HG02763 (cell line): ENCODE measurements around the gene MAML1.
A peak's percentile ranks its signal among the peaks of the same experiment; 100 is the strongest.

Experiments
- ATAC-seq: cut with Tn5 transposase; IDR thresholded peaks from one replicate; pipeline ENCODE4 v1.9.1; 2021; ENCODE audit warnings: mild to moderate bottlenecking, moderate library complexity; ENCODE audit not compliant: unreplicated experiment

Gene MAML1

DNA sequence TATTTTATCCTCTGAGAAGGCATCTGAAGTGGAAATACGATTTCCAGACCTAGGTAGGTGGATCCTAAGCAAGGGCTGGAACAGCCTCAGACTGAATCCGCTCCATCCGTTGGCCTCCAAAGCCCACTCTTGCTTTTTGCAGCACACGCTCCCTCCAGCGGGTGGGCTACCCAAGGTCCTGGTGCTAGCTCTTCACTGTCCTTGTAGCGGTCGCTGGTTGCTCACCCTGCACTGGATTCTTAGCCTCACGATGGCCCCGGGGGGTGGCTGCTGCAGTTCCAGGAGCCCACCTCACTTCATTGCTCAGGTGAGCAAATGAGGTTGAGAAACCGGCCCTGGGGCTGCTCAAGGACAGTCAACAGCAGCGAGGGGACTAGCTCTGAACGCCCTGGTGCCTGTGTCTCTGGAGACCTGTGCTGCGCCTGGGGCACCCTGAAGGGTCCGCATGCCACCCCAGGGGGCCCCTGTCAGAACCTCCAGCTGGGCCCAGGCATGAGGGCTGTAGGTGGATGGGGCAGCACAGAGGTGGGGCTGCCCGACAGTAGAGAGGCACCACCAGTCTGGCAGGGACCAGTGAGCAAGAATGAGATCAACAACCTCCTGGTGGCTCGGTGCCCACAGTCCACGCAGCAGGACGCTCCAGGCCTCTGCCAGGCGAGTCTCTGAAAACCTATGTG lies 69.7 kb downstream of the MAML1 start:
- ATAC-seq = no peak

DNA sequence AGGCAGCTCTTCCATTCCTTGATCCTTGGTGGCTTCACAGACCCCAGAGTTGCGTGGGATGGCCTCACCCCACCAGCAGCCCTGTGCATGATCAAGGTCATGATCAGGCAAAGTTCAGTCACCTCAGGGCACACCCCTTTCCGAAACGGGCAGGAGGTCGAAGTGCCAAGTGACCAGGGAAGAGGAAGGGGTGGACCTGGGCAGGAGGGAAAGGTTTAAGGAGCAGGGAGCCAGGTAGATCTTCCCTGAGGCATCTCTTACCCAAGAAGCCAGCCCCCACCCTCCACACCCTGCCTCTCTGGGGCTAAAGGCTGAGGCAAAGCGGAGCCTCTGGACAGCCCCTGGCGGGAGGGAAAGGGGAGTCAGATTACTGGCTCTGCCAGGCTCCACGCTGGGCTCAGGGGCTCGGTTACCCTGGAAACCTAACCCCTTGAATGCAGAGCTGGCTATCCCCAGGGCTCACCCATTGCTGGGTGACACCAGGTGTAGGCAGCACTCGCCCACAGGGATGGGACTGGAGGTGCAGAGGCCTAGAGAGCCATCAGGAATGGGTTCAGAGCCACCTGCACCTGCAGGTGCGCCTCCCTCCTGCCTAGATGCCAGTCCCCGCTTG lies 70.4 kb downstream of the MAML1 start:
- no peak for ATAC-seq

GRCh38 chr5:179803651-179804554 lies 71.3 kb downstream of the MAML1 start:
- ATAC-seq = no peak

GRCh38 chr5:179804555-179804947 lies 71.9 kb downstream of the MAML1 start:
- ATAC-seq = no peak

- no peak for ATAC-seq
Measured at GRCh38 chr5:179805070-179805528, 72.5 kb downstream of the MAML1 start.

GRCh38 chr5:179805529-179806249 lies 73.1 kb downstream of the MAML1 start:
- peak; percentile 15 for ATAC-seq

GRCh38 chr5:179806250-179807048 lies 73.8 kb downstream of the MAML1 start, which contains the start of gene MGAT4B:
Gene MGAT4B (minus strand): TSS chr5:179806866. CDS start chr5:179806583, 283 bp downstream.
- ATAC-seq = peak; percentile 70

DNA sequence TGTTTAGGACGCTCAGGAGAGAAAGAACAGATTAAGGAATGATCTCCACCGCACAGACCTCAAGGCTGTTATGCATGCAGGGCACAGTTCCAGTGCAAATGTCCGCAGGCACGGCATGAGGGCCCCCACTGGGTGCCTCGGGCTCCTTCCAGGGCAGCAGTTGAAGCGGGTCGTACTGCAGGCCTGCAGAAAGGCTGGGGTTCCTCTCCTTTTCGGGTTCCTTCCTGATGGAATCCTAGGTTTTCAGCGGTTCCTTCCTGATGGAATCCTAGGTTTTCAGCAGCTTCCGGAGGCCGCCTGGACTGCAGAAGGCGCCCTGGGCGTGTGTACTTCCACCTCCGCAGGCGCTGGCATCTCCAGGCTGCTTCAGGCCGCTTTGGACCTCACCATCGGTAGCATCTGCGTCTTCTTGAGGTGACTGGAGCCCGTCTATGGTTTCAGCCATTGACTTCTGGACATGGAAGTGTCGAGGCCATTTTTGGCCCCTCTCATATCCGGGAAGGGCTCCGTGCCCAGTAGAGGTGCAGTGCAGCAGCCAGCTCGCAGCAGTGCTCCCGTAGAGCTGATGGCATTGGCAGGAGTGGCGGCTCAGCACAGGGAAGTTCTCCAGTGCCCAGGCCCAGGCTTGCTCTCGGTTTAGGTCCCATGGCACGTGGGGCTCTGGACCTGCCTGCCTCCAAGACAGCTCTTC lies 79.7 kb downstream of the MAML1 start:
- no peak for ATAC-seq

GRCh38 chr5:179812997-179813607 lies 80.5 kb downstream of the MAML1 start:
- ATAC-seq = no peak

GRCh38 chr5:179814090-179814489 lies 81.5 kb downstream of the MAML1 start:
- ATAC-seq = no peak

- no peak for ATAC-seq
Measured at GRCh38 chr5:179815491-179816249, 83.0 kb downstream of the MAML1 start.

DNA sequence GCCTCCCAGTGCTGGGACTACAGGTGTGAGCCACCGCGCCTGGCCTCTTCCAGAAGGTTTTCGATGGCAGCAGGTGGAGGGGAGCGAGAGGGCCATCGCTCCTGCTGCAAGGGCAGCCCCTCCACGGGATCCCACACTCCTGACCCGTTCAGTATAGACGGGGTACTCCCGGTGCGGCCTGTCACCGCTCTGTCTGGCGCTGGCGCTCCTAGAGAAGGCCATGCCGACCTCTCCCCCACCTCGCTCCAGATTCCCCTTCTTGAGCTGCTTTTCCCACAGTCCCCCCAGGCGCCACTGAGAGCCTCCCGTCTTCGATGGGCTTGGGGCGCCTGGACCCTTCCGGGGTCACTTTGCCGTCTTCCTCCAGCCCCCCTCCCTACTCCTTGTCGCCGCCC lies 83.8 kb downstream of the MAML1 start:
- no peak for ATAC-seq

DNA sequence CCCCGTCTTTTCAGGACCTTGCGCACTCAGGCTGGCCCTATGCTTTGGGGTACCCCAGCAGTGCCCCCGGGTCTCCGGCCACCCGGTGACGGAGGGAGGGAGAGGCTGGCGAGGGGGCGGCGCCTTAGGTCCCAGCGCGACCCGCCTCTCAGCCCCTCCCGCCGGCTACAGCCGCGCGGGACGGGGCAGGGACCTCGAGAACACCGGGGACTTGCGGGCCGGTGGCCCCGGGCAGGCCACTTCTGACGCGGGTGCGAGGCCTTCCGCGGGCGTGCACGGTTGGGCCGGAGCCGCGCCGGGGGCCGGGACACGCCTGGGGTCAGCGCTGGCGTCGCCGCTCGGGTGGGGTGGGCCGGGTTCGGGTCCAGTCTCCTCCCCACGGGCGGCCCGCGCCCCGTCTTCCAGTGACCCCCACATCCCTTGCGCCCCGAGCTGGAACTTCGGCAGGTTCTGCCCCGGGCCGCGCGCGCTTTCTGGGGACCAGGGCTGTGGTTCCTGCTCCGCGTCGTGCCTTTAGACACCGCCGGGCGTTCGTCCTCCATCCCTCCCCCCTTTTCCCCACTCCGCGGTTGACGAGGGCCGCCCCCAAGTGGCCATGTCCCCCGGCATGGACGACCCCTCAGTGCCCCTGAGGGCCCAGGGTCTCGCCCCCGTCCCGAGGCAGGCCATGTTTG lies 84.3 kb downstream of the MAML1 start:
- no peak for ATAC-seq

GRCh38 chr5:179817470-179817840 lies 84.8 kb downstream of the MAML1 start:
- no peak for ATAC-seq

DNA sequence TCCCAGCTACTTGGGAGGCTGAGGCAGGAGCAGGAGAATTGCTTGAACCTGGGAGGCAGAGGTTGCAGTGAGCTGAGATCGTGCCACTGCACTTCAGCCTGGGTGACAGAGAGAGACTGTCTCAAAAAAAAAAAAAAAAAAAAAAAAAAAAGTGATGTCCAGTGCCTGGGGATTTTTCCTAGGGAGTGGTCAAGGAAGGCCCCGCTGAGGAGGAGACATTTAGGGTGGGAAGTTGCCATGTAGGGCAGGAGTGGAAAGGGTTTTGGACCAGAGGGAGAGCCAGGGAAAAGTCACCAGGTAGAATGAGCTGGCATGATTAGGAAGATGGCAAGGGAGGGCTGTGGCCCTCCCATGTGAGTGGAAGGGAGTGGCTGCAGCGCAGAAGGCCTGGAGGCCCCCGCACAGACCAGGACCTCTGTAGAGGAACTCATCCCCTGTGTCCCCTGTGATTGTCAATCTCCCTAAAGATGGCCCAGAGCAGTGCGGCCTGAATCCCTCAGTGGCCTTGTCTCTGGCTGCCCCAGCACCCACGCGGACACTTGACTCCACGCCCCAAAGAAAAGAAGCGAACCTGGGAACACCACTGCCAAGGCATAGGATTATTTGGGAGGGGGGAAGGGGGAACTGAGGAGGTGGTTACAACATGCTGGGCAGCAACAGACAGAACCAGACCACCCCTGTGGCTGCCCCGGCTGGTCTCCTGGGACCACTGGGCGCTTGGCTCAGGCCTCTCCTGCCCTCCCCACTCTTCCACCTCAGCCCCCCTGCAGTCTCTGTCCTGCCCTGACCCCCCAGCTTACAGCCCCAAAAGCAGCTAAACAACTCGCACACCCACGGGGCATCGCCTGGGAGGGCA lies 85.5 kb downstream of the MAML1 start:
- no peak for ATAC-seq

GRCh38 chr5:179818746-179819295 lies 86.2 kb downstream of the MAML1 start:
- ATAC-seq = peak; percentile 65
